HG02970 (cell line): Measurements from ENCODE around the gene DR1.
"Not testable (repeated sequence)": the region's sequence is repeated elsewhere in the genome, so short reads cannot be mapped to it uniquely, and the experiment has no call there.

Experiments used
- ATAC-seq: cut with Tn5 transposase; IDR thresholded peaks from one replicate; pipeline ENCODE4 v1.9.1; 2021; ENCODE audit warnings: mild to moderate bottlenecking, moderate library complexity, moderate number of reproducible peaks; ENCODE audit not compliant: unreplicated experiment, low FRiP score

Gene DR1

DNA sequence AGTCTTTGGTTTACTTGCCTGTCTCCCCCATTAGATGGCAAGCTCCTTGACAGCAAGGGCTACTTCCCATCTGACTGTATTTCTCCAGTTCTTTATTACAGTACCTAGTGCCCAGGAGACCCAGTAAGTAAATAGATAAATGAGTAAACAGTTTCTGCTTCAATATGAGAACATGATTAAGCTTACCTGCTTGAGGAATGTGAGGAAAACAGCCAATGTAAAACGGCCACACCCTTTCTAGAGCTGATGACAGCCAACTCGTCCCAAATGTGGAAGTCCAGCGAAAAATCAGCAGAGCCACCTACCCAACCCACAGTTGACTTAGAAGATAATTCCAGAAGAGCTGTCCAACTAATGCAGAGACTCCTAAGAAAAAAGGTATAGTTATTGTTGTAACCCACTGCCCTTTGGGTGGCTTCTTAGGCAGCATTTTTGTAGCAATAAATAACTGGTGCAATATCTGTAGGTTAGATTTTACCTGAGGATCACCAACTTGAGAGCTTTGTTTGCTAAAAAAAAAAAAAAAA lies 6.5 kb upstream of the DR1 start:
- ATAC-seq: no peak

DNA sequence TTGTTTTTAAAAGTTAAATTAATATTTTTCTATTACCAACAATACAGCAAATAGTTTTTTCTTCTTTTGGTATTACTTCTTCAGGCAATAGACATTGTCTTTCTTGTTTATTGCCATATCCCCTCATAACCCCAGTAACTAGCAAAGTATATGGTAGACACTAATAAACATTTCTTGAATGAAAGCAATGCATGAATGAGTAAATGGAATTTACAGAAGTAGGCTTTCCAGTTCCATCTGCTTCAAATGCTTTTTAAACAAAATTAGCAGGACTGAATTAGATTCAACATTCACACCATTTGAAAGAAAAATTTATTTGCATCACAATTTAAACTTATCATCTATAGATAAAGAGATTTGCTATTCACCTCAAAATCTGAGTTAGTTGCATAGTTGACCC lies 5.6 kb upstream of the DR1 start:
- no peak for ATAC-seq

DNA sequence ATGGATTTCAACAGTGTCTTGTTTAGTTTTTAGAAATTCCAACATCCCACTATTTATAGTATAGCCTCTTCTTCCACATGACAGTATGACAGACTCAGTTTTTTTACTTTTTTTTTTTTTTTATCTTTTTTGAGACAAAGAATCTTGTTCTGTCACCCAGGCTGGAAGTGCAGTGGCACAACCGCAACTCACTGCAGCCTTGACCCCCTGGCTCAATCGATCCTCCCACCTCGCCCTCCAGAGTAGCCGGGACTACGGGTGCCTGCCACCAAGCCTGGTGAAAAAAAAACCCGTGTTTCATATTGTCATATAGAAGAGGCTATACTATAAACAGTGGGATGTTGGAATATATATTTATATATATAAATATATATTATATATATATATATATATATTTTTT lies 1.2 kb upstream of the DR1 start:
- ATAC-seq: no peak

DNA sequence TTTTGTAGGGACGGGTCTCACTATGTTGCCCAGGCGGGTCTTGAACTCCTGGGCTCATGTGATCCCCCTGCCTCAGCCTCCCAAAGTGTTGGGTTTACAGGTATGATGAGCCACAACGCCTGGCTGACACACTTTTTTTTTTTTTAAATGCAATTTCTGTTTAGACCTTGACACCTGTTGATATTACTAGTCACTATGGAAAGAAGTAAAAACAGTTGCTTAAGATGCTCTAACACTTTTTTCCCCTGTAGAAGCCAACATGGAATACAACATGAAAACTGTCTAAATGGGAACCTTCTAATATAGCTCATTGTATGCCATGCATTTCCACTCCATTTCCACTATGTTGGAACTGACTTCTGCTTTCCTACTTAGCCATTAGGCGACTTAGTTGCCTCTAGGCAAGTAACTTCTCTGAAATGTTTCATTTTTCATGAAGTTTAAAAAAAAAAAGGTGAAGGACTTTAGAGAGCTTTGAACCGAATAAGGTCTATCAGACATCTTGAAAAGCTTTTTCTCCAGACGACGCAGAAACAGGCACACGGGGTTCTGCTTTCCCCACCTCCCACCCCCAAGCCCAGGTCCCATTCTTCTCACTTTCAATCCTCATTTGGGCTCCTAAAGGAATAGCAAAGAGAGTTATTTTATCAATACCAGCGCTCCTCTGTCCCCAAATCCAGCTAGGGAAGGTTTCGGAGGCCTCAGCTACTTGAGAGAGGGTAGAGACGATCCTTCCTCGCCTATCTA lies 648 bp upstream of the DR1 start:
- ATAC-seq: peak; percentile 5

DNA sequence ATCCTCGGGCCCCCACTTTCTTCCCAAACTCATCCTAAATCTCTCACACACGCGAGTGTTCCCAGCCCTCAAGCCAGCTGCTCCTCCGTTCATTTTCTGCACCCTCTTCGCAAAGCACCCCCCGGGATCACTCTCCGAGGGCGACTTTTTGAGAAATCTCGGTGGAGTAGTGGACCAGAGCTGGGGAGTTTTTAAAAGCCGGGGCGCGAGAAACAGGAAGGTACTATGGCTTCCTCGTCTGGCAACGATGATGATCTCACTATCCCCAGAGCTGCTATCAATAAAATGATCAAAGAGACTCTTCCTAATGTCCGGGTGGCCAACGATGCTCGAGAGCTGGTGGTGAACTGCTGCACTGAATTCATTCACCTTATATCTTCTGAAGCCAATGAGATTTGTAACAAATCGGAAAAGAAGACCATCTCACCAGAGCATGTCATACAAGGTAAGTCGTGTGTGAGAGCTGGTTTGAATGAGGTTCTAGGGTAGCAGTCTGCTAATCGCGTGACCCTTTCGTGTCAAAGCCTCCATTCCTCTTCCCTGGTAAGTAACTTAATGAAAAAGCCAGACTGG lies 800 bp downstream of the DR1 start:
- peak; percentile 22 for ATAC-seq

GRCh38 chr1:93347334-93347899 lies 1.7 kb downstream of the DR1 start:
- no peak for ATAC-seq

DNA sequence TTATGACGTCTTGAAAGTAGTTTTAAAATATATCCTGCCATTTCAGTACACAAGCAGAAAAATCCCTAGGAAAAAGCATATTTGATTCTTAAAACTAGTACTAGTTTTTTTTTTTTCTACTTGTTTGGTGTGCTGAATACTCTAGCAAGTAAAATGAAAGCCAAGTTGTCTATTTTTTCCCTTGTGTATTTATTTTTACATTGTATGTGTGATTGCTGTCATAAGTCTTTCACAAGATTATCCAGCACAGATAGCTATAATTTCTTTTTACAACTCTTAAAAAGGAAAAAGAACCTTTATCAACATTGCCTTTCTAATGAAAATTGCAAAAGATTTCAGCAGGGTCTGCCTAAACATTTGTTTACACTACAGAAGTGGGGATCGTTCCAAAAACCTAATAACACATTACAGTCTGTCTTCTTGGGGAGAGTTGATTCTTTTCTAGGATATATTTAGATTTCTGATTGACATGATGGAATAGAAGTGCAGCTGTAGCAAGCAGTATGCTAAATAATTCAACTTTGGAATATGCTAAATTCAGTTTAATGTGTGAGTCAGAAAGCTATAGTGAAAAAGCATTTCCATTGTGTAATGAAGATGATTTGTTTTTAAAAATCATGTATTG lies 2.5 kb downstream of the DR1 start:
- ATAC-seq: no peak

DNA sequence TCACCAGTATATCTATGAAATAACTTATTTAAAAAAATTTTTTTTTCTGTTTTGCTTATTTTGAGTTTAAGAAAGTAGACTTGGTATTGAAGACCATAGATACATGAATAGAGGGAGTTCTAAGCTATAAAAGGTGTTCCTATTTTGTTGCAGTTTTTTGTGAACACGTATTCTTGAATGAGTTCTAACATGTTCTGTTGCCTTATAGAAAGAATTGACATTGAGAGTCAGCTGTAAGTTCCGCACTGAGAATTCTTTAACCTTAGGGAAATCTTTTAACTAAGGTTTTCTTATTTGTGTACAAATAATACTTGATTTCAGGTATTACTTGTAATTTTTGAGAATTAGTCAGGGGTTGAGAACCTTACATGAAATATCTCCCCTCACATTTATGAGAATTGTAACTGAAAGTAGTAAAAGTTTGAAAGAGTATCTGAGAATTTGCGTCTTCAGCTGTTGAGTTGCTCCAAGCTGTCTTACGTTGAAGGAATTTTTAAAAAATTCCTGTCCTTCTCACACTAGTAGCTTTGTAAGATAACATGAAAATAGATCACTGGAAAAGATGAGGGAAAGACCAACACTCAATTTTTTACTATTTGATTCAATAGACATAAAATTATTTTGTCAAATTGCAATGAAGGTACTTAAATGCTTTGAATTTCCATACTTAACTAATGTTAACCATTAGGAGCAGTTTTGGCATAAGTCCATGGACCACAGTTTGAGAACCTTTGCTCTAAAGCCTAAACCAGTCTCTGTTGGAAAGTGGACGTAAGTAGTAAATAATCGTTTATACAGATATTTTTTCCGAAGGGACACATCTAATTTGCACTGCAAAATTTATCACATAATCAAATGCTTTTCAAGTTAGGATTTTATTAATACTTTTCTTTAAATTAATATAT lies 3.8 kb downstream of the DR1 start:
- no peak for ATAC-seq

DNA sequence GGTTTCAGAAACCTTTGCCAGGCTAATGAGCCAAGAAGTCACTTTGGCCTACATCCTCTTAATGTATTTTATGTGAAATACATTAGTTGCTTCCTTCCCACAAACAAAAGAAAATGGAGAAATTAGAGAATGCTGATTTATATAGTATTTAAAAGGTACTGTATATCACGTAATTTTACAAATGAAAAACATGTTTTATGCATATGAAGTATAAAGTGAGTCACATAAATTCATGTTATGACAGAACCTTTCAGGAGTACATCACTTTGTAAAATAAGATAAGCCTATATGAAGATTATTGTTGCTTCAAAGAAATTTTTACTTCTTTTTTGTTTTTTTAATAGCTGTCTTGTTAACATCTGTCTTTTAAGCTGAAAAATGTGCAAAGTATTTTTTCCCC lies 4.6 kb downstream of the DR1 start:
- ATAC-seq: no peak

GRCh38 chr1:93350875-93351274 lies 5.2 kb downstream of the DR1 start:
- ATAC-seq: no peak

DNA sequence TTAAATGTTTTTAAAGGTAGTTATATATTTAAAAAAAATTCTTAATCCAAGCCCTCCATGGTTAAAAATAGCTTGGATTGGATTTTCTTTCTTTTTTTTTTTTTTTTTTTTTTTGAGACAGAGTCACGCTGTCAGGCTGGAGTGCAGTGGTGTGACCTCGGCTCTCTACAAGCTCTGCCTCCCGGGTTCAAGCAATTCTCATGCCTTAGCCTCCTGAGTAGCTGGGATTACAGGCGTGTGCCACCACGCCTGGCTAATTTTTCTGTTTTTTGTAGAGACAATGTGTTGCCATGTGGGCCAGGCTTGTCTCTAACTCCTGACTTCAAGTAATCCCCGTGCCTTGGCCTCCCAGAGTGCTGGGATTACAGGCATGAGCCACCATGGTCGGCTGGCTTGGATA lies 5.6 kb downstream of the DR1 start:
- ATAC-seq: not testable (repeated sequence)

GRCh38 chr1:93352376-93352775 lies 6.7 kb downstream of the DR1 start:
- no peak for ATAC-seq

- no peak for ATAC-seq
These were observed 7.6 kb downstream of the DR1 start for GRCh38 chr1:93353286-93353685.

DNA sequence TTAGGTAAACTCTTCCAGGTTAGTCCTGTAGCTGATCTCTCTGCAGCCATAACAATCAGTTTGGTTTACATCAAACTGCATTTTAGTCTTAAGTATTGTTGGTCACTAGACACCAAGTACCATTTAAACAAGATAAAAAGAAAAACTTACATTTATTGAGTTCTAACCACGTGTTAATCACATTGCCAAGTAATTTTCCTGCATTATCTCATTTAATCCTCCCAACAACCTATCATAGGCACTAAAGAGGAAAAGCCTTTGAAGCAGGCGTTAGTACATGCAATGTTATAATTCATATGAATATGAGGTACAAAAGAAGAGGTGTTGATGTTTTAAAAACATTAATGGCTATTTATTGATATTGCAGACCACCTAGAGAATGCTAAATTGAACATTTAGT lies 9.0 kb downstream of the DR1 start:
- ATAC-seq: no peak

GRCh38 chr1:93357242-93357641 lies 11.5 kb downstream of the DR1 start:
- no peak for ATAC-seq

DNA sequence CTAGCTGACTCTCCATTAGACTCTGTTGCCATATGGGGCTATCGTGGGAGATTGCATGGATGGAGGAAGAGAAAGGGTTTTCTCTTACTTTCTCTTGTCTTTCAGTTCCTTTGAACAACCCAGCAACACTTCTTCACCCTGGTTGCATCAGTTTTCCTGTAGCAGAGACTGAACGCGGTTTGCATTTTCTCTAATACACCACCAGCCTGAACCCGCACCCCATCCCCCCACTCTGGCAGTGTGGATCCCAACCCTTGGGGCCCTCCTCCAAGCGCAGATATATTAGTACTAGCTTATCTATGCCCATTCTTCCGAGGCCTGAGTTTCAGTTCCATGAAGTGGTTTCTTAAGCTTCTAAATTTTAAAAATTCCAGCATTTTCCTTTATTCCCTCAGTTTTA lies 12.6 kb downstream of the DR1 start:
- no peak for ATAC-seq

GRCh38 chr1:93360111-93360510 lies 14.4 kb downstream of the DR1 start:
- ATAC-seq: no peak

- ATAC-seq: no peak
These were observed 16.5 kb downstream of the DR1 start for GRCh38 chr1:93362237-93362636.

- no peak for ATAC-seq
These were observed 20.1 kb downstream of the DR1 start for GRCh38 chr1:93365813-93366212.

DNA sequence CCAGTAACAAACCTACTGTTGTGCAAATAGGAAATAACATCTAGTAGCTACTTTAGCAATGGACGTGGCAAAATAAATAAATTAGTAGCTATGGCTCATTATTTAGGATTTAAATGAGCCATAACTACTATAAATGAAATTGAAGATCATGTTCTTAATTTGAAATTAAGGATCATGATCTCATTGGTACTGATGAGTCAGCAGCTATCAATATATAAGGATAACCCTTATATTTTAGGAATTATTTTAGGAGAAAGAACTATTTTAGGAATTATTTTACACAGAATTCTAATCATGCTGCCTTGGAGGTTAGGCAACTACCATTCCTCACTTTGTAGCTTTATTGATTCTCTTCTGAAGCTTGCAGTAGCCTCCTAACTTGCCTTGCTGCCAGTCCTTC lies 24.0 kb downstream of the DR1 start:
- no peak for ATAC-seq
